Measurements from ENCODE around the gene MMAB.

GRCh38 chr12:109558374-109559199 is 14.7 kb downstream of the MMAB start:
- no peak for TF ChIP-seq CTCF (conservative IDR thresholded peaks at IDR 0.05; ENCODE audit: low read depth, low read length)
- no peak for TF ChIP-seq EZH2 (IDR thresholded peaks at IDR 0.05; ENCODE audit: borderline replicate concordance, low read depth, low read length, poor library complexity, severe bottlenecking)
